ENCODE results near the gene DYNC1I1.

The DYNC1I1 gene

GRCh38 chr7:95776561-95777185, 4.3 kb downstream of the DYNC1I1 start:
- TF ChIP-seq CTCF (IDR thresholded peaks at IDR 0.05; ENCODE audit: low read depth, low read length), result no peak
- no peak for DNase-seq (ENCODE audit: extremely low read depth, low read depth)

GRCh38 chr7:95777269-95777668, 4.9 kb downstream of the DYNC1I1 start:
- DNase-seq (ENCODE audit: extremely low read depth, low read depth), result no peak
- TF ChIP-seq CTCF (IDR thresholded peaks at IDR 0.05; ENCODE audit: low read depth, low read length), result no peak

- DNase-seq (ENCODE audit: extremely low read depth, low read depth), result no peak
- no peak for TF ChIP-seq CTCF (IDR thresholded peaks at IDR 0.05; ENCODE audit: low read depth, low read length)
Measured at GRCh38 chr7:95780665-95781064, 8.3 kb downstream of the DYNC1I1 start.

- no peak for TF ChIP-seq CTCF (IDR thresholded peaks at IDR 0.05; ENCODE audit: low read depth, low read length)
- DNase-seq (ENCODE audit: extremely low read depth, low read depth), result no peak
Measured at GRCh38 chr7:95781961-95782586, 9.7 kb downstream of the DYNC1I1 start.

- no peak for TF ChIP-seq CTCF (IDR thresholded peaks at IDR 0.05; ENCODE audit: low read depth, low read length)
- no peak for DNase-seq (ENCODE audit: extremely low read depth, low read depth)
Measured at GRCh38 chr7:95784796-95785195, 12.4 kb downstream of the DYNC1I1 start.

- DNase-seq (ENCODE audit: extremely low read depth, low read depth), result no peak
- no peak for TF ChIP-seq CTCF (IDR thresholded peaks at IDR 0.05; ENCODE audit: low read depth, low read length)
Measured at GRCh38 chr7:95788258-95788657, 15.9 kb downstream of the DYNC1I1 start.

GRCh38 chr7:95788884-95789283, 16.5 kb downstream of the DYNC1I1 start:
- TF ChIP-seq CTCF (IDR thresholded peaks at IDR 0.05; ENCODE audit: low read depth, low read length), result no peak
- DNase-seq (ENCODE audit: extremely low read depth, low read depth), result no peak

Measured in AG09319 (cell line).